Neural cell (in vitro differentiated cells): ENCODE results near the gene CNST. TPM values are rescaled to one million over a fixed set of nuclear protein-coding genes. Genes with fewer than 3 reads are reported as not detected.
"Not testable (repeated sequence)": the region's sequence is repeated elsewhere in the genome, so short reads cannot be mapped to it uniquely, and the experiment has no call there.

Experiments used
- H2AFZ ChIP-seq: fragments of 200-600, 300-800 bp; sonication (generic), shearing (Covaris generic); 2 replicates; pipeline ENCODE4 v1.6.0; 2014; ENCODE audit warnings: low read depth, mild to moderate bottlenecking, antibody characterized with exemption, low read length, moderate library complexity
- H3F3A ChIP-seq: fragments of 200-600 bp; shearing (Covaris generic); 2 replicates; pipeline ENCODE4 v1.6.1; 2016; ENCODE audit warnings: mild to moderate bottlenecking, moderate library complexity, mixed read lengths, antibody characterized with exemption, low read length; ENCODE audit not compliant: insufficient read depth, poor library complexity, severe bottlenecking
- H3K27ac ChIP-seq: fragments of 200-600, 300-800 bp; sonication (generic), shearing (Covaris generic); 2 replicates; pipeline ENCODE4 v1.5.1; 2014; ENCODE audit warnings: mild to moderate bottlenecking, low read length, moderate library complexity
- H3K27me3 ChIP-seq: fragments of 300-800, 200-600 bp; sonication (generic), shearing (Covaris generic); 2 replicates; pipeline ENCODE4 v1.6.0; 2014; ENCODE audit warnings: mild to moderate bottlenecking, low read depth, low read length, moderate library complexity; ENCODE audit not compliant: insufficient read depth
- H3K36me3 ChIP-seq: fragments of 300-800, 200-600 bp; sonication (generic), shearing (Covaris generic); 2 replicates; pipeline ENCODE4 v1.5.1; 2014; ENCODE audit warnings: mild to moderate bottlenecking, antibody characterized with exemption, low read length, moderate library complexity; ENCODE audit not compliant: insufficient read depth
- H3K4me2 ChIP-seq: fragments of 300-800, 200-600 bp; sonication (generic), shearing (Covaris generic); 2 replicates; pipeline ENCODE4 v1.6.0; 2014; ENCODE audit warnings: mild to moderate bottlenecking, low read length
- H3K4me3 ChIP-seq: fragments of 300-800, 200-600 bp; sonication (generic), shearing (Covaris generic); 2 replicates; pipeline ENCODE4 v1.5.1; 2014; ENCODE audit warnings: mild to moderate bottlenecking, low read length, moderate library complexity
- H3K79me2 ChIP-seq: fragments of 200-600 bp; shearing (Covaris generic); replicated peaks from 2 replicates; pipeline ENCODE4 v1.6.0; 2014; ENCODE audit warnings: mild to moderate bottlenecking, low read length, moderate library complexity; ENCODE audit not compliant: insufficient read depth
- H3K9ac ChIP-seq: fragments of 300-800, 200-600 bp; sonication (generic), shearing (Covaris generic); 2 replicates; pipeline ENCODE4 v1.6.1; 2016; ENCODE audit warnings: mild to moderate bottlenecking, low read length, mixed read lengths
- H3K9me2 ChIP-seq: fragments of 200-600 bp; shearing (Covaris generic); 2 replicates; pipeline ENCODE4 v1.6.1; 2016; ENCODE audit warnings: mild to moderate bottlenecking, low read length, mixed read lengths; ENCODE audit not compliant: insufficient read depth
- H3K9me3 ChIP-seq: fragments of 200-600, 300-800 bp; sonication (generic), shearing (Covaris generic); 2 replicates; pipeline ENCODE4 v1.6.1; 2016; ENCODE audit warnings: mild to moderate bottlenecking, mixed run types, low read length, moderate library complexity, mixed read lengths
- H4K20me1 ChIP-seq: fragments of 200-600 bp; shearing (Covaris generic); 2 replicates; pipeline ENCODE4 v1.6.1; 2016; ENCODE audit warnings: mild to moderate bottlenecking, mixed run types; ENCODE audit not compliant: insufficient read depth
- CTCF ChIP-seq: fragments of 450-650 bp; IDR thresholded peaks from 2 replicates; pipeline ENCODE4 v1.5.1; 2014; ENCODE audit warnings: antibody characterized with exemption, mild to moderate bottlenecking, moderate library complexity; ENCODE audit not compliant: poor library complexity, severe bottlenecking
- EP300 ChIP-seq: fragments of 450-650 bp; conservative IDR thresholded peaks from 2 replicates; pipeline ENCODE4 v1.6.1; 2014; ENCODE audit warnings: antibody characterized with exemption, mild to moderate bottlenecking, moderate library complexity; ENCODE audit not compliant: poor library complexity, severe bottlenecking
- EZH2 ChIP-seq: fragments of 200-600, 300-800 bp; shearing (Covaris generic), sonication (generic); IDR thresholded peaks from 2 replicates; pipeline ENCODE4 v1.6.1; 2014; ENCODE audit warnings: antibody characterized with exemption, low read length, borderline replicate concordance, mild to moderate bottlenecking; ENCODE audit not compliant: insufficient read depth, poor library complexity, severe bottlenecking
- MXI1 ChIP-seq: fragments of 450-650 bp; conservative IDR thresholded peaks from 2 replicates; pipeline ENCODE4 v1.6.1; 2014; ENCODE audit warnings: antibody characterized with exemption, mild to moderate bottlenecking; ENCODE audit not compliant: poor library complexity, severe bottlenecking
- POLR2AphosphoS5 ChIP-seq: IDR thresholded peaks from 2 replicates; pipeline ENCODE4 v1.6.1; 2012
- RAD21 ChIP-seq: fragments of 450-650 bp; conservative IDR thresholded peaks from 2 replicates; pipeline ENCODE4 v1.6.1; 2014; ENCODE audit warnings: antibody characterized with exemption, mild to moderate bottlenecking, moderate library complexity
- REST ChIP-seq: IDR thresholded peaks from 2 replicates; pipeline ENCODE4 v1.6.1; 2012; ENCODE audit warnings: borderline replicate concordance
- SMC3 ChIP-seq: fragments of 450-650 bp; conservative IDR thresholded peaks from 2 replicates; pipeline ENCODE4 v1.6.1; 2014; ENCODE audit warnings: antibody characterized with exemption, mild to moderate bottlenecking, moderate library complexity; ENCODE audit not compliant: poor library complexity
- TAF1 ChIP-seq: IDR thresholded peaks from 2 replicates; pipeline ENCODE4 v1.6.1; 2012; ENCODE audit warnings: low read depth
- polyA plus RNA-seq: library from polyadenylated mRNA; depleted of rRNA; stranded (reverse); fragments of >200 nt; gene quantifications from 2 replicates; pipeline ENCODE4 v1.2.3, GENCODE V29; 2014

CNST gene
- polyA plus RNA-seq, 1 donor from 2014 or later: 26.3 TPM

GRCh38 chr1:246631426-246631825 lies 65.2 kb downstream of the CNST start:
- Histone ChIP-seq H2AFZ (no peak overlapping the region), H3K27ac (no peak overlapping the region), H3K9me2 (no peaks in the 10 kb centered on the region), H3K79me2 (no peaks in the 10 kb centered on the region), H3K27me3 (no peaks in the 10 kb centered on the region), H3F3A (no peaks in the 10 kb centered on the region), H3K4me3 (no peak overlapping the region), H4K20me1 (no peaks in the 10 kb centered on the region), H3K9me3 (no peaks in the 10 kb centered on the region), H3K9ac (no peak overlapping the region), H3K4me2 (no peak overlapping the region), H3K36me3 (peaks cover 7% of the 10 kb centered on the region)
- no peak for TF ChIP-seq CTCF
- no peak for TF ChIP-seq EZH2
- no peak for TF ChIP-seq EP300
- TF ChIP-seq SMC3: no peak
- no peak for TF ChIP-seq RAD21
- no peak for TF ChIP-seq TAF1
- TF ChIP-seq REST: no peak
- TF ChIP-seq MXI1: no peak
- TF ChIP-seq POLR2AphosphoS5: no peak

GRCh38 chr1:246632281-246633168 lies 66.3 kb downstream of the CNST start:
- Histone ChIP-seq H4K20me1 (no peaks in the 10 kb centered on the region), H3K9ac (no peak overlapping the region), H3F3A (no peaks in the 10 kb centered on the region), H2AFZ (no peak overlapping the region), H3K9me3 (no peaks in the 10 kb centered on the region), H3K9me2 (no peaks in the 10 kb centered on the region), H3K36me3 (no peaks in the 10 kb centered on the region), H3K4me3 (no peak overlapping the region), H3K4me2 (no peak overlapping the region), H3K27ac (no peak overlapping the region), H3K79me2 (no peaks in the 10 kb centered on the region), H3K27me3 (no peaks in the 10 kb centered on the region)
- TF ChIP-seq SMC3 (no peak), CTCF (no peak), POLR2AphosphoS5 (no peak), EZH2 (no peak), REST (no peak), RAD21 (no peak), EP300 (no peak), MXI1 (no peak), TAF1 (no peak)

- not testable (repeated sequence) for H3K4me3 ChIP-seq, H3K4me2 ChIP-seq, H3K27me3 ChIP-seq, H3K9me2 ChIP-seq, H3K9me3 ChIP-seq, H4K20me1 ChIP-seq, H2AFZ ChIP-seq, H3K79me2 ChIP-seq, H3K27ac ChIP-seq, H3K9ac ChIP-seq, H3K36me3 ChIP-seq, H3F3A ChIP-seq
Measured at GRCh38 chr1:246634659-246635058, 68.4 kb downstream of the CNST start.
